Measurements from ENCODE around the gene TNFRSF8. TPM values are rescaled to one million over a fixed set of nuclear protein-coding genes. Genes with fewer than 3 reads are reported as not detected.
A peak's percentile ranks its signal among the peaks of the same experiment; 100 is the strongest.

TNFRSF8 gene
- total RNA-seq, 1 donor: 0.09 TPM

- TF ChIP-seq CTCF (IDR thresholded peaks at IDR 0.05; ENCODE audit: insufficient read depth, low read length): no peak
- DNase-seq (ENCODE audit: low read depth): no peak
- H3K4me3 ChIP-seq (ENCODE audit: low read depth, low read length): no peak overlapping the region
Measured at GRCh38 chr1:12144969-12145368, 81.9 kb downstream of the TNFRSF8 start.

- no peak for TF ChIP-seq CTCF (IDR thresholded peaks at IDR 0.05; ENCODE audit: insufficient read depth, low read length)
- H3K4me3 ChIP-seq (ENCODE audit: low read depth, low read length): no peak overlapping the region
- DNase-seq (ENCODE audit: low read depth): no peak
Measured at GRCh38 chr1:12145616-12146342, 82.7 kb downstream of the TNFRSF8 start.

- TF ChIP-seq CTCF (IDR thresholded peaks at IDR 0.05; ENCODE audit: insufficient read depth, low read length): no peak
- no peak for DNase-seq (ENCODE audit: low read depth)
- H3K4me3 ChIP-seq (ENCODE audit: low read depth, low read length): no peak overlapping the region
Measured at GRCh38 chr1:12146343-12147112, 83.4 kb downstream of the TNFRSF8 start.

- TF ChIP-seq CTCF (IDR thresholded peaks at IDR 0.05; ENCODE audit: insufficient read depth, low read length): no peak
Measured at GRCh38 chr1:12147201-12147701, 84.1 kb downstream of the TNFRSF8 start.

GRCh38 chr1:12148160-12148957, 85.3 kb downstream of the TNFRSF8 start:
- no peak overlapping the region for H3K4me3 ChIP-seq (ENCODE audit: low read depth, low read length)
- TF ChIP-seq CTCF (IDR thresholded peaks at IDR 0.05; ENCODE audit: insufficient read depth, low read length): no peak
- peak; percentile 32 for DNase-seq (ENCODE audit: low read depth)

More at GRCh38 chr1:12147201-12147701, 84.1 kb downstream of the TNFRSF8 start:
- DNase-seq (ENCODE audit: low read depth): no peak
- H3K4me3 ChIP-seq (ENCODE audit: low read depth, low read length): no peak overlapping the region

GRCh38 chr1:12148958-12149790, 86.1 kb downstream of the TNFRSF8 start:
- H3K4me3 ChIP-seq (ENCODE audit: low read depth, low read length): no peak overlapping the region
- no peak for TF ChIP-seq CTCF (IDR thresholded peaks at IDR 0.05; ENCODE audit: insufficient read depth, low read length)
- DNase-seq (ENCODE audit: low read depth): no peak

All from fibroblast of the aortic adventitia (primary cell).